SK-N-DZ (cell line): ENCODE data around the gene GGTA1.

Experiments used
- DNase-seq: peaks from one replicate; pipeline ENCODE4 v3.0.0-alpha.2; 2015; ENCODE audit warnings: low spot score

The GGTA1 gene

GRCh38 chr9:121500165-121500478 is 478 bp upstream of the GGTA1 start:
- DNase-seq: no peak

- DNase-seq: no peak
Observed at GRCh38 chr9:121499177-121499426, 542 bp downstream of the GGTA1 start.

- no peak for DNase-seq
Observed at GRCh38 chr9:121498487-121499176, 1.0 kb downstream of the GGTA1 start.

GRCh38 chr9:121498150-121498486 is 1.5 kb downstream of the GGTA1 start:
- DNase-seq: peak; percentile 69

- no peak for DNase-seq
Observed at GRCh38 chr9:121495976-121496375, 3.7 kb downstream of the GGTA1 start.

- DNase-seq: no peak
Observed at GRCh38 chr9:121494192-121494591, 5.5 kb downstream of the GGTA1 start.

GRCh38 chr9:121491111-121491510 is 8.5 kb downstream of the GGTA1 start:
- DNase-seq: no peak

GRCh38 chr9:121489344-121489743 is 10.3 kb downstream of the GGTA1 start:
- DNase-seq: no peak

GRCh38 chr9:121486043-121486442 is 13.6 kb downstream of the GGTA1 start:
- no peak for DNase-seq

GRCh38 chr9:121485623-121486022 is 14.0 kb downstream of the GGTA1 start:
- DNase-seq: no peak

- no peak for DNase-seq
Observed at GRCh38 chr9:121484651-121485446, 14.8 kb downstream of the GGTA1 start.

GRCh38 chr9:121483473-121484031 is 16.1 kb downstream of the GGTA1 start:
- DNase-seq: no peak

- DNase-seq: no peak
Observed at GRCh38 chr9:121483049-121483448, 16.6 kb downstream of the GGTA1 start.

- DNase-seq: no peak
Observed at GRCh38 chr9:121478816-121479676, 20.6 kb downstream of the GGTA1 start.

- no peak for DNase-seq
Observed at GRCh38 chr9:121476156-121476555, 23.5 kb downstream of the GGTA1 start.

GRCh38 chr9:121474231-121474947 is 25.3 kb downstream of the GGTA1 start:
- no peak for DNase-seq

GRCh38 chr9:121473229-121473628 is 26.4 kb downstream of the GGTA1 start:
- DNase-seq: no peak

- no peak for DNase-seq
Observed at GRCh38 chr9:121472446-121472845, 27.2 kb downstream of the GGTA1 start.

- no peak for DNase-seq
Observed at GRCh38 chr9:121466142-121466541, 33.5 kb downstream of the GGTA1 start.

GRCh38 chr9:121464968-121465367 is 34.7 kb downstream of the GGTA1 start:
- no peak for DNase-seq

- DNase-seq: no peak
Observed at GRCh38 chr9:121463026-121463807, 36.4 kb downstream of the GGTA1 start.
